Stimulated activated CD8-positive, alpha-beta memory T cell treated with anti-CD3 and anti-CD28 coated beads, Interleukin-12 subunit alpha, Interleukin-12 subunit beta, amount 100 ng/mL, for 24 hours (primary cell): ENCODE measurements around the gene ATE1.
"Not testable (repeated sequence)": the region's sequence is repeated elsewhere in the genome, so short reads cannot be mapped to it uniquely, and the experiment has no call there.

Experiments used
- DNase-seq: peaks from one replicate; pipeline ENCODE4 v3.0.0-alpha.2; 2020; ENCODE audit errors: extremely low read depth

The ATE1 gene

DNA sequence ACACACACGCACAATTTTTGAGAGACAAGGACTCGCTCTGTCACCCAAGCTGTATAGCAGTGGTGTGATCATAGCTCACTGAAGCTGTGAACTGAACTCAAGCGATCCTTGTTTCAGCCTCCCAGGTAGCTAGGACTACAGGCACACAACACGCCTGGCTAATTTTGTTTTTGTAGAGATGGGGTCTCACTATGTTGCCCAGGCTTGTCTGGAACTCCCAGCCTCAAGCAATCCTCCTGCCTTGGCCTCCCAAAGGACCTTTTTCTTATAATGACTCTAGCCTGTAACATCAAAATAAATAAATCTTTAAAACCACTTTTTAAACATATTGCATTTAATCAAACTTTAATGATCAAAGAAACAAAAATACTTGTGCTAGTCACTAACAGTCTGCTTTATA, 188.7 kb downstream of the ATE1 start:
- no peak for DNase-seq

DNA sequence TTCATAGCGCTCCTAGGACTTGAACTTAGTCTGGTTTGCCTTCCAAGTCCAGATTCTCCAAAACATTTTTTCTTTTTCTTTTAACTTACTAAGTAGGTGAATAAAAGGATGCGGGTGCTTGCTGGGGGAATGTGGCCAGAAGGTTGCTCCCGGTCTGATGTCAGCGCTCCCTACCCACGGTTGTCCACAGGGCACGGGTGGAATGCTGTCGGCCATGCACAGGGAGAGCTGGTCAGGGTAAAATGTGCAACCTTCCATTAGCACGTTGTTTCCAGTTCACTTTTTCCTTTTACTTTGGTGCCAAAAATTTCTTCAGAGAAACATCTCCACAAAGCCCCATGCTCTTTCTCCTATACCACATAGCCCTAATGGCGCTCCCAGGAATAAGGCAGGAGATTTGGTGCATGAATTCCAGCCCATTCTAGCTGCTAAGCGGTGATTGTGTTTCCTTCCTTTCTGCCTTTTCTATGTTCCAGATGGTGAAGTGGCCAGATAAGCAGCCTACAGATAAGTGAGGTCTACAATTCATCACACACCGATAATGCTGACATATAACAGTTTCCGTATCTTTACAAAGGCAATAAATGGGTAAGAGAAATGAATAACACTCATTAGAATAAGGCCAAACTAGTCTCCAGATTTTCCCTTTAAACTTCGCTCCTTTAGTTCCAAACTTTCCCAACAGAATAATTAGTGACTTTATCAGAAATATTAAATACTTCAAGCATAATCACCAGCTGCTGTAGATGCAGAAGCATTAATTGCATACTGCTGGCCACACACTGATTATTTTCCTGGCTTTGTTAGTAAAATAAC, 191.3 kb downstream of the ATE1 start:
- DNase-seq: no peak

DNA sequence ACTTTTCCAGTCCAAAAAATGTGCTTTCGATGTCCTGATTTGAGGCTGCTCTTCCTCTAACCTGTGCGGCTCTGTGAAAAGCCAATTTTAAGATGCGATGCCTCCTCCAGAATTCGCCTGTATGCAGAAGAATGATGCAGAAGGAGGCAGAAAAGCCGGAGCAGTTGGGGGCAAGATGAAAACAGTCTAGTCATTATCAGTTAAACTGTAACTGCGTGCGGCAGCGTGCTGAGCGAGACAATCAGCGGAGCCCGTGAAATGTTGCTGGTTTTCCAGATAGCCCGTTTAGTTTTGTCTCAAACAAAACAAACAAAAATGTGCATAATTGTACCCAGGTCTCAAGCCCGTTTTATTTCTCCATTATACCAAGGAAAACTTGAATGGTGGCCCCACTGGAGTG, 192.6 kb downstream of the ATE1 start:
- no peak for DNase-seq

DNA sequence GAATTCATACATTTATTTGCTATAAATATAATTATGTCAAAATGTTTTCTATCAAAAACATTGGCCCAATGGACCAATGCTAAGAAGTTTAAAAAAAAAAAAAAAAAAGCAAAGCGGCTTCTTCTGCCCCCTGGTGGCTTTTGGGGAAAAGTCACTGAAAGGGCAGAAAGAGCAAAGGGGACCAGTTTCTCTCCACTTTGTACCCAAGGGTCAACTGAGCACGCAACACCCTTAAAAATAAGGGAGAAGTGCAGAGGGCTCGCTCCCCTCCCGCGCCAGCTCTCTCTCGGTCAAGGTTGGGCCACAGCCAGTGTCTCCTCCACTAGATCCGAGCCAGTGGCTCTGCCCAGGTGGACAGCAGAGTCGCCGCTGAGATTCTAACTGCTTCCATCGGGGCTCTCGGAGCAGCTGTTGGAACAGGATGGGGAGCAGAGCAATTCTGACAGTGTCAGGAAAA, 193.2 kb downstream of the ATE1 start:
- DNase-seq: no peak

DNA sequence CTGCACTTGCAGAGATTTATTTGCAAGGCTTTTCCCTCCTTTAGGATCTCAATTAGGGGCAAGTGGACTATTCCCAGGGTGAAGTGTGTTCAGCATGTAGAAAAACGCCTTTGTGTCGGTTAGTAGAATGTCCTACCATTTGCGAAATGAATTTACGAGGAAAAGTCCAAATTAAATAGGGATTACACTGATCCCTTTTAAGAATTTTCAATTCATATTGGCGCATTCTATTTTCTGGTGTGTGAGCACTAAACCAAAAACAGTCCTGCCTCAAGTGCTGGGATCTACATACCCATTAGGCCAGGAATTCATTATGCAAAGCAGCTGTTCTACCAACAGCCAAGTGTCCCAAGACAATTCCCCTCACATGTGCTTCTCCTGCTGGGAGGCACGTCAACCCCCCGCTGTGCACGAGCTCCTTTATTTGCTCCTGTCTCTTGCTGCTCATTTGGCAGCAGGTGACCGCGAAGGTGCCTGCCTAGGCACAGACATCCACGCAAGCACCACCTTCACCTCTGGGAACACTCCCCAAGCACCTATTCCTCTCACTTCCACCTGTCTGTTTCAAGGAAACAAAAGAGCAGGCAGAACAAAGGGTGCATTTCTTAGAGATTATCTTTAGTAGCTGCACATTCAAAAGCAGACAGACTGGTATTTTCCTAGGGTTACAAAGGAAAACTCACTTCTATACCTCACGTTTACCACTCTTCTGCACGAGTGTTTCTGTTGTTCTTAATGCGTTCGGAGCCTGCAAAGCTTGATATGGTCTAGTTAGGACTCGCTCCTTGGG, 195.0 kb downstream of the ATE1 start:
- no peak for DNase-seq

DNA sequence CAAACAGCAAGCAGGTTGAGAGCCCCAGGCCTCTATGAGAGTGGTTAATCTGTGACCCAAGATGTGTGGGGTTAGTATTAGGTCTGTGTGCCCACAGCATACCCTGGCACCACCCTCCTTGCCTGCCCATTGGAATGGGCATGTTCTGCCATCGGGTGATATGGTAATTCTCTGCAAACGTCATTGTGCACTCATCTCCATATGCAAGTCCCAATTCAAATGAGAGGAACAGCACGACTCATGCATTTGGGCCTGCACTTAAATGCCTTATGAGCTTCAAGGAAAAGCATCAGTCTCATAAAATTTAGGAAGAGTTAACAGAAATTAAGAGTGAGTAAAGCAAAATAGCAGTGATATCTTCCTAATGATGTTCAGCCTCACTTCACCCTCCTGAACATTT, 195.7 kb downstream of the ATE1 start:
- DNase-seq: no peak

DNA sequence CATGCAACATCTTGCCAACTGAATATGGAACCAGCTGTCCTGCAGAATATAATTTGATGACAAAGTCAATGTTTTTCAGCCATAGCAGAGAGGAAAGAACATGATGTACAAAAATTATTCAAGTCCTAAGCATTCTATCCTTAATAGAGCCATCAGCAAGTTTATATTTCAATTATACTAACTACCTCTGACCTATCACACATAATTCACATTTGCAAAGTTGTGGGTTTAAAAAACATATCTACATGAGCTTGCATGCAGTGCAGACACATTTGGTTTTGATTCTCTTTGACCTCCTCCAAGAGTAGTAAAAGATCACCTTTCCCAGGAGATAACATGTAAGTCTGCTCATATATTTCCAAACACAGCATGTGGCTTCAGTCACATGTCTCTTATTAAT, 203.5 kb downstream of the ATE1 start:
- DNase-seq: no peak

DNA sequence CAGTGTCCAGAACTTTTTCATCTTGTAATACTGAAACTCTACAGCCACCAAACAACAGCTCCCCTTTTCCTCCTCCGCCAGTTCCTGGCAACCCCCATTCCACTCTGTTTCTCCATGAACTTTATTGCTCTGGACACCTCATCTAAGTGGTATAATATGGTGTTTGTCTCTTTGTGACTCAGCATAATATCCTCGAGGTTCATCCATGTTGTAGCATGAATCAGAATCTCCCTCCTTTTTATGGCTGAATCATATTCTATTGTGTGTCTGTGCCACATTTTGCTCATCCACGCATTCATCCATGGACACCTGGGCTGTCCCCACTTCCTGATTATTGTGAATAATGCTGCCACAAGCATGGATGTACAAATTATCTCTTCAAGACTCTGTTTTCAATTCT, 205.2 kb downstream of the ATE1 start:
- DNase-seq: no peak

DNA sequence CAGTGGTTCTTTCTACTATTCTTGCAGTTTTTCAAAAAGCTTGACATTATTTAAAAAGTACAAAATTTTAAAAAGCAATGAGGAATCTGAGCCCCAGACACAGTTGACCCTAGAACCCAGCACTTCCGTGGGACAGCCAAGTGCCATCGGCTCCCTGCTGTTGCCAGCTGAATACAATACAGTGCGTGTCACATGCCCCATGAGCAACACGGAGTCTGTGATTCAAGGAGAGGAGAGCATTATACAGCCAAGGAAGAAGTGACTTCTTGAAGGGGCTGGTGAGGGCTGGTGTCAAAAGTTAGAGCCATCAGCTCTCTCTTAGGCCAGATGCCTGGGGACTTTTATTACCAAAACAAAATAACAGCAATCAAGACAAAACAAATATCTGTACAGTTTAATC, 206.6 kb downstream of the ATE1 start:
- no peak for DNase-seq

DNA sequence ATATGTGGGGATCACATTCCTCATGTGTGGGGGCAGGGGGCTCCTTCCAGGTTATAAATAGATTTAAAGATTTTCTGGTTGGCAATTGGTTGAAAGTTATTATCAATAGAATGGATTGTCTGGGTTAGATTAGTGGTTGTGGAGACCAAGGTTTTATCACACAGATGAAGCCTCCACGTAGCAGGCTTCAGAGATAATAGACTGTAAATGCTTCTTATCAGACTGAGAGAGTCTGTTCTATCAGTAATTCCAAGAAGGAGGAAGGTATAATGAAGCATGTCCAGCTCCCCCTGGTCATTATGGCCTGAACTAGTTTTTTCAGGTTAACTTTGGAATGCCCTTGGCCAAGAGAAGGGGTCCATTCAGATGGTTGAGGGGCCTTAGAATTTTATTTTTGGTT, 211.9 kb downstream of the ATE1 start:
- DNase-seq: no peak

DNA sequence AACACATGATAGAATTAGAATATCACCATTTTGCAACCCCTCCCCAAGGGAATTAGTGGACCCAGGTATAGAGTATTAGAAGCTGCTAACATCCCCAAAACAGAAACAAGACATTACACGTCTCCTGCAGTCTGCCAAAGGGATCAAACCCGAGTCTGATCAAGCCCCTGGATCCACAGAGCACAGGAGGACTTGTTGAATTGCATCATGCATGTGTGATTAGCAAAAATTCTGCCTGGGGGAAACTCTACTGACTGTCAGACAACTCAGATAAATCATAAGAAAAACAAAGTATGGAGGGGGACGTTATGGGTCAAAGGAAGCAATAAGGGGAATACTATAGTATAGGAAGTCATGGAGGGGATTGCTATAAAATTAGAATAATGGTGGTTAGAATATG, 212.8 kb downstream of the ATE1 start:
- no peak for DNase-seq

DNA sequence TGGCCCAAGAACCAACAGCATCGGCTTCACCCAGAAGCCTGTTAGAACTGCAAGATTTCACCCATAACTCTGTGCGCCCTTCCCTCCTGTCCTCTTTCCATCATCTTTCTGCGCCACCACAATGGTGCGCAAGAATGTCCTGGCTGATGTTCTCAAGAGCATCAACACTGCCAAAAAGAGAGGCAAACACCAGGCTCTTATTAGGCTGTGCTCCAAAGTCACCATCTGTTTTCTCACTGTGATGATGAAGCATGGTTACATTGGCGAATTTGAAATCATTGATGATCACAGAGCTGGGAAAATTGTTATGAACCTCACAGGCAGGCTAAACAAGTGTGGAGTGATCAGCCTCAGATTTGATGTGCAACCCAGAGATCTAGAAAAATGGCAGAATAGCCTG, 214.3 kb downstream of the ATE1 start:
- no peak for DNase-seq

DNA sequence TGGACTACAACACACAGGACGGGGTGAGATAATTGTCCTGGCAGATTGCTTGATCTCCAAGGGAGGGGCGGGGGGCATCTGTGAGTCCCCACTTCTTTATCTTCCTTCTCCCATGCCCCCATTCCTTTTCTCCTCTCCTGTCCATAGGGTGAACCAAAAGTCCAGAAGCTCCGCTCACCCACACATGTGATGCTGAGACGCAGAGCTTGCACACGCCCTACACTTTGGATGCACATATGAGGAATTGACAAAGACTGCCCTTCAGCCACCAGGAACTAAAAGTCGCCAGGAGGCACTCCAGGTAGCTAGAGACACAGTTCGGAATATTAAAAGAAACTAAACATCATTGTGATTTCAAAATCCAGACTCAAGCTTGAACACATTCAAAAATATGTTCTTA, 216.9 kb downstream of the ATE1 start:
- no peak for DNase-seq

DNA sequence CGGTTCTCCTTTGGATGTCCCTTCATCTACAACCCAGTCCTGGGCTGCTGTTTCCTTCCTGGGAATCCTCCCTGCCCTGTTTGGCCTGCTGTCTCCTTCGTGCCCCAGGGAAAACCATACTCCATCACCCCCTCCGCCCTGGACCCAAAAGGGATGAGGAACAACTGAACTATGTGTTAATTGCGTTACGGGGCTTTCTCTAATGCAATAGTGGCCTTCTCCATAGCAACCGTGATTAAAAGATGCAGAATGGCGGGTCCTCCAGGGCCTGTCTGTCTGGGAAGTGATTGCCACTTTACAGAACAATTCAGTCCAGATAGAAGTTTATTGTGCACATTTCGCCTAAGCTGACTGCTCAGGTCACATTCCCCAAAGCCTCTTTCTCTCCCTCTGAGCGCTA, 217.6 kb downstream of the ATE1 start:
- DNase-seq: no peak

DNA sequence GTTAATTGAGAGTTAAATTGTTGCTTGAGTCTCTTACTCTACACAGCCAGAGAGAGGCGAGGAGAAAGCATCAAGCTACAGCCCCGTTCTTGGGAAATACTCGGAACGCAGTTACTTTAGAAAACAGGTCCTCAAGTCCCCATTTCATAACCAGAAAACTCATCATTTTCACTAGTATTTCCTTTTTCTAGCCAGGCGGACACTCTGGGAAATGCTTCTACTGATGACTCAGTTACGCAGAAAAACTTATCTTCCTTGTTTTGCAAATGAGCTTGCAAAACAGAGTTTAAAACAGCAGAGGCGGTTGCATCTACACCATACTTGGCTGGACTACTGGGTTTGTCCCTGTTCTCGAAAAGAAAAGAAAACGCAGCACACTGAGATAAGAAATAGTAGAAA, 218.2 kb downstream of the ATE1 start:
- no peak for DNase-seq

DNA sequence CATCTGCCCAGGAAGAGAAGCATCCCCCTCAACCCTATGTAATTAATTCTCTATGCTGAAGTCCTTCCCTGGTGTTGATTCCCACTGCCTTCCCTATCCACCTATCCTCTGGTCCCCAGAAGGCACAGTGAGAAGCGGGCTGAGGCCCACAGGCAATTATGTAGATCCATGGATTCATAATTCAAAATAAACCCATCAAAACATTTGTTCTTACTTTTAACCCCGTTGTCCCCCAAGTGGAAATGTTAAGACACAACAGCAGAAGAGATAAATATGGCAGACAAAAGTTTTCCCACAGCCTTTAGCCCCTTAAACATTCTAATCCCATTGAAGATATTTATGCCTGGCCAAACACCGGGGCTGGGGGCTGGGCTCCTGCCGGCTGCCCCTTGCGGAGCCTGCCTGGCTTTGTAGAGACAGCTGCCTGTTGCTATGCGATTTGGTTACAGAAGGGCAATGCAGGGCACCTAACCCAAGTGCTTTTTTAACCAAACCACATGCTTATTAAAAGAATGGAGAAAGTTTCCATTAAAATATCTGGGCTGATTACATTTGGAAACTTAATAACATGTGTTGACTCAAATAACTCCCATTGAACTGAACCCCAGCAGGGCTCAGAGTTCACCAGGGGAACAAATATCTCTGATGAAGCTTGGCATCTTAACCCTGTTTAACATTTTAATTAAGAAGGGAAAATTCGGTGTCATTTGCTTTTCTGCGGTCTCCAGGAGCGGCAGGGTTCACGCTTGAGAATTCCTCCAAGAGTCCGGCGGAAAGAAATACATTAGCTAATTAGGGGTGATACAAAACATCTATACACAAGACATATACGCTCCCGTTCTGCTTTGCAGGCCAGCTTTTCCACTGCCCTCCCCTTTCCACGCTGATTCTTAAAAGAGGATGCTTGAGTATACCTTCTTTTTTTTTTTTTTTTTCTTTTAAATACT, 218.8 kb downstream of the ATE1 start:
- DNase-seq: no peak

DNA sequence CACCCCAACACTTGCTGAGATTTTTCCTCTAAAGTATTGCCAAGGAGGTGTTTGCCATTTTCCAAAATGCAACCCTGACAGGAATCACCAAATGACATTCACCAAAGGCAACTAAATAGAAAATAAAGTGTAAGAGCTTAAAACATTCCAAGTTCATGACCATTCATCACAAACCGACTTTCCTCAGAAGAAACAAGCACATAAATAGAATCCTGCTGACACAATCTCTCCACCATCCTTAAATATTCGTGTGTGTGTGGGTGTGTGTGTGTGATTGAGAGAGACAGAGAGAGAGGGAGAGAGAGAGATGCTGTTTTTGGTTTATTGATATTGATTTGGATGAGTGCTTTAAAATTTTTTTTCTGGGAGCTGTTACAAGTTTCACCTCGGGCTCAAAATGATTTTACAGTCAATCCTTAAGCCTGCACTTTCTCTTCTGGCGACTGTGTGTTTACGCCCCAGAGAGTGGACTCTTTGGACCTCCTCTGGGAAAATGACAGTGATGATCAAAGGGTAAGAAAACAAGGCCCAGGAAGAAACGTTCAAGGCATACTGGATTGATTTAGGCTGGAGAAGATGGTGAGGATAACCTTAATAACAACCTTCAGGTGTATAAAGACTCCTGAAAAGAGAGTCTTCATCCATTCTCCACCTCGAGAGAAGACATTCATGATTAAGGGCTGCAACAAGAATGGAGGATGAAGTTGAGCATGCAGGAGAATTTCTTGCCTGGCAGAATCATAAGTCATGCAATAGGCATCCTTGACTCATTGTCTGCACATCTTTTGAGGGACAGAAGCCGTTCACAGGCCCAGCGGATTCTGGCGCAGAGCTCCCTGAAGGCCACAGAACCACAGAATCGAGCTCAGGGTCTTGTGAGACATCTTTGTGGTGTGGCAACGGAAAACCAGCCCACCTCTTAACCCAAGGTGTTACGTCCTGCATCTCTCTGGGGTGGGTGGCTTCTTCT, 225.2 kb downstream of the ATE1 start:
- no peak for DNase-seq

DNA sequence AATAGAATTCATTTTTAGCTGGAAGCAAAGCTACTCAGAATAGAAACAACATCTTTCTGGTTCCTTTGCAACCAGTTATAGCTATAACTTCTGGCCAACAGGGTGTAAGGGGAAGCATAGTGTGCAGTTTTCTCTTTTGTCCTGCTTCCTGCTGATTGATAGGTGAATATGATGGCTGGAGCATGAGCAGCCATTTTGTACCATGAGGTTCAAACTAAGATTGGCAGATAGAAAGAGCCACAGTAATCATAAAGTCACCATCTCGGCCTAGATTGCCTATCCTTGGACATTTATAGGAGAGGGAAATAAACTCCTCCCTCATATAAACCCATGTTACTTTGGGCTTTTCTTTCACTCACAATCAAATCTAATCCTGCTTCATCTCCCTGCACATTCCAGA, 227.4 kb downstream of the ATE1 start:
- no peak for DNase-seq

DNA sequence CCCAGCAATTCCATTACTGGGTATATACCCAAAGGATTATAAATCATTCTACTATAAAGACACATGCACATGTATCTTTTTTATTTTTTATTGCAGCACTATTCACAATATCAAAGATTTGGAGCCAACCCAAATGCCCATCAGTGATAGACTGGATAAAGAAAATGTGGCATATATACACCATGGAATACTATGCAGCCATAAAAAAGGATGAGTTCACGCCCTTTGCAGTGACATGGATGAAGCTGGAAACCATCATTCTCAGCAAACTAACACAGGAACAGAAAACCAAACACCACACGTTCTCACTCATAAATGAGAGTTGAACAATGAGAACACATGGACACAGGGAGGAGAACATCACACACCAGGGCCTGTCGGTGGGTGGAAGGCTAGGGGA, 228.1 kb downstream of the ATE1 start:
- DNase-seq: not testable (repeated sequence)

DNA sequence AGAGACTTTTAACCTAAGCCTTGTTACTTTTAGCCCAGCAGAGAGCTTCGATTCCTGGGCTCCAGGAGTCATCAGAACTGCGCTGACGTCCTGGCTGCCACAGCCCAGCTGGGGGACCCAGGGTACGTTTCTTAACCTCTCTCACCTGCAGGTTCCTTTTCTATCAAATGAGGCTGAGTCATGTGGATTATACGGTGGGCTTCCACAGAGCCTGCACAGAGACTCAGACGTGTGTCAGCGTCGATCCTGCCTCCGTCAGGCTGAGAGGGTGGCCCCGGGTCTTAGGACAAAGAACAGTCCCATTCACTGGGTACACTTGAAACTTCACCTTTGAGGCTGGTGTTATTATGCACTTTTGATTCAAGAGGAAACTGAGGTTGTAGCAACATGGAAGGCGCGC, 228.9 kb downstream of the ATE1 start:
- no peak for DNase-seq

DNA sequence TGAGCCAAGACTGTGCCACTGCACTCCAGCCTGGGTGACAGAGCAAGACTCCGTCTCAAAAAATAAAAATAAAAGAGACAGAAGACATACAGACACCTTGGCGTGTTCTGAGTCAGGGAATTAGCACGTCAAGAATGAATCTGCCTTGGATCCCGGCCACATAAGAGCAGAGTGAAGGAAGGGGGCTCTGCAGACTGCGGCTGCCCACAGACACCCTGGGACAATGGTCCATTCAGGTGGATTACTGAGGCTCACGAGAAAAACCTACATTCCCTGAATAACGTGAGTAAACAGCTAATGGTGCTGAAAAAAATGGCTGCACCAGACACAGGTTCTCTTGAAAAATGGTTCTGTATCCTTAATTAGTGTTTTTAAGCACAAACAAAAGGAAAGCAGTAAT, 229.5 kb downstream of the ATE1 start:
- no peak for DNase-seq
